ENCODE measurements around the gene CD83. TPM values are rescaled to one million over a fixed set of nuclear protein-coding genes. Genes with fewer than 3 reads are reported as not detected.
"Not testable (repeated sequence)": the region's sequence is repeated elsewhere in the genome, so short reads cannot be mapped to it uniquely, and the experiment has no call there.

The CD83 gene
- total RNA-seq, 1 donor from 2014 or later: 1.8 TPM

GRCh38 chr6:14149053-14149738, 31.6 kb downstream of the CD83 start:
- TF ChIP-seq CTCF (IDR thresholded peaks at IDR 0.05; ENCODE audit: borderline replicate concordance): no peak
- intact Hi-C loops (cut with micrococcal nuclease): no loop called here
- Histone ChIP-seq H3K27ac (replicated peaks) (no peak overlapping the region), H3K27me3 (ENCODE audit: low read depth) (no peaks in the 10 kb centered on the region), H3K36me3 (no peaks in the 10 kb centered on the region), H3K4me1 (no peaks in the 10 kb centered on the region), H3K9me3 (replicated peaks) (no peaks in the 10 kb centered on the region), H3K4me3 (no peak overlapping the region)
- no peak for DNase-seq

- TF ChIP-seq CTCF (IDR thresholded peaks at IDR 0.05; ENCODE audit: borderline replicate concordance): no peak
- no peaks in the 10 kb centered on the region for H3K9me3 ChIP-seq (replicated peaks)
- intact Hi-C loops (cut with micrococcal nuclease): no loop called here
Observed at GRCh38 chr6:14149739-14150130, 32.2 kb downstream of the CD83 start.

GRCh38 chr6:14151300-14151699, 33.7 kb downstream of the CD83 start:
- H3K4me3 ChIP-seq; H3K27ac ChIP-seq (replicated peaks); H3K27me3 ChIP-seq (ENCODE audit: low read depth); H3K36me3 ChIP-seq; H3K9me3 ChIP-seq (replicated peaks); H3K4me1 ChIP-seq; intact Hi-C loops (cut with micrococcal nuclease); DNase-seq: not testable (repeated sequence)

More at GRCh38 chr6:14149739-14150130, 32.2 kb downstream of the CD83 start:
- DNase-seq: no peak
- Histone ChIP-seq H3K27ac (replicated peaks) (no peak overlapping the region), H3K36me3 (no peaks in the 10 kb centered on the region), H3K27me3 (ENCODE audit: low read depth) (no peaks in the 10 kb centered on the region), H3K4me3 (no peak overlapping the region), H3K4me1 (no peaks in the 10 kb centered on the region)

- TF ChIP-seq CTCF (IDR thresholded peaks at IDR 0.05; ENCODE audit: borderline replicate concordance): no peak
- no peak for DNase-seq
- intact Hi-C loops (cut with micrococcal nuclease): no loop called here
Observed at GRCh38 chr6:14151773-14152172, 34.2 kb downstream of the CD83 start.

GRCh38 chr6:14153228-14153627, 35.7 kb downstream of the CD83 start:
- TF ChIP-seq CTCF (IDR thresholded peaks at IDR 0.05; ENCODE audit: borderline replicate concordance): no peak
- DNase-seq: no peak
- peaks cover under 1% of the 10 kb centered on the region for H3K9me3 ChIP-seq (replicated peaks)
- H3K4me1 ChIP-seq: no peaks in the 10 kb centered on the region
- no peak overlapping the region for H3K27ac ChIP-seq (replicated peaks)
- no peaks in the 10 kb centered on the region for H3K27me3 ChIP-seq (ENCODE audit: low read depth)
- H3K36me3 ChIP-seq: no peaks in the 10 kb centered on the region
- intact Hi-C loops (cut with micrococcal nuclease): no loop called here
- no peak overlapping the region for H3K4me3 ChIP-seq

More at GRCh38 chr6:14151773-14152172, 34.2 kb downstream of the CD83 start:
- Histone ChIP-seq H3K4me1 (no peaks in the 10 kb centered on the region), H3K36me3 (no peaks in the 10 kb centered on the region), H3K27me3 (ENCODE audit: low read depth) (no peaks in the 10 kb centered on the region), H3K9me3 (replicated peaks) (no peaks in the 10 kb centered on the region), H3K27ac (replicated peaks) (no peak overlapping the region), H3K4me3 (no peak overlapping the region)

GRCh38 chr6:14159090-14159489, 41.5 kb downstream of the CD83 start:
- H3K4me3 ChIP-seq: no peak overlapping the region
- H3K27me3 ChIP-seq (ENCODE audit: low read depth): no peaks in the 10 kb centered on the region
- intact Hi-C loops (cut with micrococcal nuclease): no loop called here
- no peak for TF ChIP-seq CTCF (IDR thresholded peaks at IDR 0.05; ENCODE audit: borderline replicate concordance)
- DNase-seq: no peak
- peaks cover 13% of the 10 kb centered on the region for H3K9me3 ChIP-seq (replicated peaks)
- no peaks in the 10 kb centered on the region for H3K4me1 ChIP-seq
- no peaks in the 10 kb centered on the region for H3K36me3 ChIP-seq
- no peak overlapping the region for H3K27ac ChIP-seq (replicated peaks)
